ENCODE measurements around the gene OR9I1.

The OR9I1 gene

GRCh38 chr11:58135171-58135570, 9.8 kb upstream of the OR9I1 start:
- H3K27ac Mint-ChIP-seq = no peak overlapping the region
- H3K4me1 Mint-ChIP-seq = no peaks in the 10 kb centered on the region
- H3K9me3 Mint-ChIP-seq = no peaks in the 10 kb centered on the region
- no peaks in the 10 kb centered on the region for H3K36me3 Mint-ChIP-seq (ENCODE audit: low read depth)
- TF ChIP-seq CTCF (IDR thresholded peaks at IDR 0.05; ENCODE audit: unreplicated experiment in 3 of 3) = no peak
- no peak overlapping the region for H3K4me3 Mint-ChIP-seq
- peaks cover 4% of the 10 kb centered on the region for H3K27me3 Mint-ChIP-seq (ENCODE audit: low read depth)

- H3K4me1 Mint-ChIP-seq = no peaks in the 10 kb centered on the region
- no peak overlapping the region for H3K27ac Mint-ChIP-seq
- TF ChIP-seq CTCF (IDR thresholded peaks at IDR 0.05; ENCODE audit: unreplicated experiment in 3 of 3) = no peak
- H3K4me3 Mint-ChIP-seq = no peak overlapping the region
- no peaks in the 10 kb centered on the region for H3K36me3 Mint-ChIP-seq (ENCODE audit: low read depth)
- H3K27me3 Mint-ChIP-seq (ENCODE audit: low read depth) = peaks cover 4% of the 10 kb centered on the region
- H3K9me3 Mint-ChIP-seq = no peaks in the 10 kb centered on the region
Measured at GRCh38 chr11:58134151-58134550, 8.8 kb upstream of the OR9I1 start.

- Mint-ChIP-seq H3K9me3 (no peaks in the 10 kb centered on the region), H3K4me1 (no peaks in the 10 kb centered on the region), H3K4me3 (no peak overlapping the region), H3K27ac (no peak overlapping the region), H3K27me3 (ENCODE audit: low read depth) (peaks cover 4% of the 10 kb centered on the region), H3K36me3 (ENCODE audit: low read depth) (no peaks in the 10 kb centered on the region)
- TF ChIP-seq CTCF (IDR thresholded peaks at IDR 0.05; ENCODE audit: unreplicated experiment in 3 of 3) = no peak
Measured at GRCh38 chr11:58133309-58134076, 8.2 kb upstream of the OR9I1 start.

GRCh38 chr11:58127350-58127749, 2.0 kb upstream of the OR9I1 start:
- H3K4me3 Mint-ChIP-seq = no peak overlapping the region
- H3K36me3 Mint-ChIP-seq (ENCODE audit: low read depth) = no peaks in the 10 kb centered on the region
- no peak overlapping the region for H3K27ac Mint-ChIP-seq
- no peaks in the 10 kb centered on the region for H3K27me3 Mint-ChIP-seq (ENCODE audit: low read depth)
- H3K4me1 Mint-ChIP-seq = no peaks in the 10 kb centered on the region
- H3K9me3 Mint-ChIP-seq = no peaks in the 10 kb centered on the region
- TF ChIP-seq CTCF (IDR thresholded peaks at IDR 0.05; ENCODE audit: unreplicated experiment in 3 of 3) = no peak

GRCh38 chr11:58121096-58121495, 4.2 kb downstream of the OR9I1 start:
- Mint-ChIP-seq H3K4me1 (no peaks in the 10 kb centered on the region), H3K27ac (no peak overlapping the region), H3K36me3 (ENCODE audit: low read depth) (no peaks in the 10 kb centered on the region), H3K4me3 (no peak overlapping the region), H3K9me3 (no peaks in the 10 kb centered on the region), H3K27me3 (ENCODE audit: low read depth) (peaks cover 4% of the 10 kb centered on the region)
- no peak for TF ChIP-seq CTCF (IDR thresholded peaks at IDR 0.05; ENCODE audit: unreplicated experiment in 3 of 3)

GRCh38 chr11:58097437-58097836, 27.9 kb downstream of the OR9I1 start:
- Mint-ChIP-seq H3K9me3 (peaks cover 3% of the 10 kb centered on the region), H3K27ac (no peak overlapping the region), H3K27me3 (ENCODE audit: low read depth) (no peaks in the 10 kb centered on the region), H3K4me3 (no peak overlapping the region), H3K36me3 (ENCODE audit: low read depth) (no peaks in the 10 kb centered on the region), H3K4me1 (no peaks in the 10 kb centered on the region)
- no peak for TF ChIP-seq CTCF (IDR thresholded peaks at IDR 0.05; ENCODE audit: unreplicated experiment in 3 of 3)

All from nephron (organoid).